HL-60 (cell line): Measurements from ENCODE around the gene PDE4B.

Source experiments
- DNase-seq, 2 experiments: peaks; one replicate each; pipeline ENCODE4 v3.0.0-alpha.2; 2010 to 2020; ENCODE audit warnings: low read depth in 1 of 2, low spot score in 1 of 2
- H3K27ac ChIP-seq: fragments of 250-450 bp; sonication (Bioruptor Pico); replicated peaks from 2 replicates; pipeline ENCODE4 v1.5.1; 2020; ENCODE audit warnings: mild to moderate bottlenecking, moderate library complexity
- H3K27me3 ChIP-seq: fragments of 250-450 bp; sonication (Bioruptor Pico); 2 replicates; pipeline ENCODE4 v1.5.1; 2021; ENCODE audit warnings: mild to moderate bottlenecking, moderate library complexity; ENCODE audit not compliant: insufficient read depth, poor library complexity, severe bottlenecking
- H3K4me3 ChIP-seq: replicated peaks from 2 replicates; pipeline ENCODE4 v1.5.1; 2011; ENCODE audit warnings: mild to moderate bottlenecking, control low read depth, low read length; ENCODE audit not compliant: insufficient read depth
- CTCF ChIP-seq: IDR thresholded peaks from one replicate; pipeline ENCODE4 v1.5.1; 2011; ENCODE audit warnings: low read length, control low read depth, inconsistent platforms; ENCODE audit not compliant: insufficient read depth
- GABPA ChIP-seq: IDR thresholded peaks from 2 replicates; pipeline ENCODE4 v1.6.1; 2012; ENCODE audit warnings: low read depth
- POLR2AphosphoS5 ChIP-seq: IDR thresholded peaks from 2 replicates; pipeline ENCODE4 v1.6.1; 2012; ENCODE audit warnings: low read depth
- REST ChIP-seq: IDR thresholded peaks from 2 replicates; pipeline ENCODE4 v1.6.1; 2012; ENCODE audit warnings: low read depth; ENCODE audit not compliant: insufficient replicate concordance
- SPI1 ChIP-seq: IDR thresholded peaks from 2 replicates; pipeline ENCODE4 v1.6.1; 2012; ENCODE audit warnings: low read depth, mild to moderate bottlenecking, borderline replicate concordance

The PDE4B gene

GRCh38 chr1:66356605-66357004 is 563.9 kb downstream of the PDE4B start:
- Histone ChIP-seq H3K27me3 (no peaks in the 10 kb centered on the region), H3K27ac (no peak overlapping the region), H3K4me3 (no peak overlapping the region)
- DNase-seq: no peak
- TF ChIP-seq GABPA: no peak
- no peak for TF ChIP-seq SPI1
- no peak for TF ChIP-seq REST
- TF ChIP-seq CTCF: no peak
- no peak for TF ChIP-seq POLR2AphosphoS5

GRCh38 chr1:66357021-66357420 is 564.3 kb downstream of the PDE4B start:
- DNase-seq: no peak
- no peak overlapping the region for H3K27ac ChIP-seq
- no peaks in the 10 kb centered on the region for H3K27me3 ChIP-seq
- TF ChIP-seq GABPA (no peak), POLR2AphosphoS5 (no peak), CTCF (no peak), REST (no peak), SPI1 (no peak)
- no peak overlapping the region for H3K4me3 ChIP-seq

GRCh38 chr1:66357478-66358197 is 564.9 kb downstream of the PDE4B start:
- Histone ChIP-seq H3K27me3 (no peaks in the 10 kb centered on the region), H3K4me3 (no peak overlapping the region), H3K27ac (no peak overlapping the region)
- TF ChIP-seq SPI1 (no peak), CTCF (no peak), POLR2AphosphoS5 (no peak), GABPA (no peak), REST (no peak)
- DNase-seq: no peak
